ENCODE results near the gene SLC15A1.

The SLC15A1 gene

DNA sequence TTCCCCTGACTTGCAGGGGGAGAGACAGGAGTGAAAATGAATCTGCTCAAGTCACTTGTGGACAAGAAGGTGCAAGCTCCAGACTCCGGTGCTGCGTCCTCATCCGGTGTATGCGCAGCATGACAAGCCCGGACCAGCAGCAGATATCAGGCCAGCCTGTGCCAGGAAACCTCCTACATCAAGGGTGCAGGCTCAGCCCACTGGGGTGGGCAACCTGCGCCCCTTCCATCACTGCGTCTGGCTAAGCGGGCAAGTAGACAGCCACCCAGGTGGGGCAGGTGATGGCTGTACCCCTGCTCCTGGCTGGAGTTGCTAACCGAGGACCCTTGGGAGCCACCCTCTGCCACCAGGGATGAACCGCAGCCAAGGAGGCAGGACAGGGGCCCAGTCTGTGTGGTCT is 32.9 kb upstream of the SLC15A1 start:
- H3K4me1 ChIP-seq (ENCODE audit: low read length), result no peaks in the 10 kb centered on the region
- H3K27ac ChIP-seq (ENCODE audit: low read length), result no peak overlapping the region
- TF ChIP-seq, protein P1, sequence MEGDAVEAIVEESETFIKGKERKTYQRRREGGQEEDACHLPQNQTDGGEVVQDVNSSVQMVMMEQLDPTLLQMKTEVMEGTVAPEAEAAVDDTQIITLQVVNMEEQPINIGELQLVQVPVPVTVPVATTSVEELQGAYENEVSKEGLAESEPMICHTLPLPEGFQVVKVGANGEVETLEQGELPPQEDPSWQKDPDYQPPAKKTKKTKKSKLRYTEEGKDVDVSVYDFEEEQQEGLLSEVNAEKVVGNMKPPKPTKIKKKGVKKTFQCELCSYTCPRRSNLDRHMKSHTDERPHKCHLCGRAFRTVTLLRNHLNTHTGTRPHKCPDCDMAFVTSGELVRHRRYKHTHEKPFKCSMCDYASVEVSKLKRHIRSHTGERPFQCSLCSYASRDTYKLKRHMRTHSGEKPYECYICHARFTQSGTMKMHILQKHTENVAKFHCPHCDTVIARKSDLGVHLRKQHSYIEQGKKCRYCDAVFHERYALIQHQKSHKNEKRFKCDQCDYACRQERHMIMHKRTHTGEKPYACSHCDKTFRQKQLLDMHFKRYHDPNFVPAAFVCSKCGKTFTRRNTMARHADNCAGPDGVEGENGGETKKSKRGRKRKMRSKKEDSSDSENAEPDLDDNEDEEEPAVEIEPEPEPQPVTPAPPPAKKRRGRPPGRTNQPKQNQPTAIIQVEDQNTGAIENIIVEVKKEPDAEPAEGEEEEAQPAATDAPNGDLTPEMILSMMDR (IDR thresholded peaks at IDR 0.05; ENCODE audit: low read length), result no peak
- no peak for DNase-seq
- H2AFZ ChIP-seq (ENCODE audit: low read length), result no peak overlapping the region
- H4K20me1 ChIP-seq (ENCODE audit: insufficient read depth, low read length), result no peaks in the 10 kb centered on the region
- H3K79me2 ChIP-seq (ENCODE audit: low read length), result no peaks in the 10 kb centered on the region
- H3K36me3 ChIP-seq (replicated peaks; ENCODE audit: insufficient read depth, low read length), result no peaks in the 10 kb centered on the region
- no peaks in the 10 kb centered on the region for H3K9me3 ChIP-seq (replicated peaks; ENCODE audit: insufficient read depth, low read length)
- no peak overlapping the region for H3K4me3 ChIP-seq (ENCODE audit: low read length)
- no peaks in the 10 kb centered on the region for H3F3A ChIP-seq (ENCODE audit: insufficient read depth, low read length)
- no peak overlapping the region for H3K9ac ChIP-seq (ENCODE audit: low read length)
- H3K4me2 ChIP-seq (ENCODE audit: low read depth, low read length), result no peak overlapping the region
- H3K27me3 ChIP-seq (replicated peaks; ENCODE audit: insufficient read depth, low read length), result no peaks in the 10 kb centered on the region
- no peaks in the 10 kb centered on the region for H3K9me2 ChIP-seq (replicated peaks; ENCODE audit: insufficient read depth, low read length)

DNA sequence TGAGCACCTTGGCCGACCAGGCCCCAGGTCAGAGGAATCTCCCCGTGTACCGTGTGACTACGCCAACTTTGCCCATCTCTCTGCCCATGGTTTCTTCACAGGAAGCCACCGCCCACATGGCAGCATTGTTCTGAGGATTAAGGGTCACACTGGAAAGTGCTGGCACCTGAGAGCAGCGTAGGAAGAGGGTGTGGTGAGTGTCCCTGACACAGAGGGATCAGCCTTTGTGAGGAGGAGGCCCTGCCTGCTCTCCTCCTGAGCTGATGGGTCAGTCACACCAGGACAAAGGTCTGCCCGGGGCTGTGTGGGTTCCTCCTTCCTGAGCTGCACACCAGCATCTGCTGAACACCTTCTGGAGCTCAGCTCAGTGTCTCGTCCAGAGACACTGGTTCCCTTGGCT is 32.2 kb upstream of the SLC15A1 start:
- Histone ChIP-seq H2AFZ (ENCODE audit: low read length) (no peak overlapping the region), H3K27ac (ENCODE audit: low read length) (no peak overlapping the region), H3K79me2 (ENCODE audit: low read length) (no peaks in the 10 kb centered on the region), H3K27me3 (replicated peaks; ENCODE audit: insufficient read depth, low read length) (no peaks in the 10 kb centered on the region), H3K4me3 (ENCODE audit: low read length) (no peak overlapping the region), H3K4me1 (ENCODE audit: low read length) (no peaks in the 10 kb centered on the region), H3K4me2 (ENCODE audit: low read depth, low read length) (no peak overlapping the region), H3K9ac (ENCODE audit: low read length) (no peak overlapping the region), H3K9me3 (replicated peaks; ENCODE audit: insufficient read depth, low read length) (no peaks in the 10 kb centered on the region), H3K9me2 (replicated peaks; ENCODE audit: insufficient read depth, low read length) (no peaks in the 10 kb centered on the region), H4K20me1 (ENCODE audit: insufficient read depth, low read length) (no peaks in the 10 kb centered on the region), H3F3A (ENCODE audit: insufficient read depth, low read length) (no peaks in the 10 kb centered on the region), H3K36me3 (replicated peaks; ENCODE audit: insufficient read depth, low read length) (no peaks in the 10 kb centered on the region)
- DNase-seq, result no peak
- TF ChIP-seq EZH2phosphoT487 (IDR thresholded peaks at IDR 0.05; ENCODE audit: low read length), result no peak
- no peak for TF ChIP-seq EZH2 (optimal IDR thresholded peaks at IDR 0.05; ENCODE audit: low read depth, low read length)
- TF ChIP-seq, protein P1 (IDR thresholded peaks at IDR 0.05; ENCODE audit: low read length), result no peak

DNA sequence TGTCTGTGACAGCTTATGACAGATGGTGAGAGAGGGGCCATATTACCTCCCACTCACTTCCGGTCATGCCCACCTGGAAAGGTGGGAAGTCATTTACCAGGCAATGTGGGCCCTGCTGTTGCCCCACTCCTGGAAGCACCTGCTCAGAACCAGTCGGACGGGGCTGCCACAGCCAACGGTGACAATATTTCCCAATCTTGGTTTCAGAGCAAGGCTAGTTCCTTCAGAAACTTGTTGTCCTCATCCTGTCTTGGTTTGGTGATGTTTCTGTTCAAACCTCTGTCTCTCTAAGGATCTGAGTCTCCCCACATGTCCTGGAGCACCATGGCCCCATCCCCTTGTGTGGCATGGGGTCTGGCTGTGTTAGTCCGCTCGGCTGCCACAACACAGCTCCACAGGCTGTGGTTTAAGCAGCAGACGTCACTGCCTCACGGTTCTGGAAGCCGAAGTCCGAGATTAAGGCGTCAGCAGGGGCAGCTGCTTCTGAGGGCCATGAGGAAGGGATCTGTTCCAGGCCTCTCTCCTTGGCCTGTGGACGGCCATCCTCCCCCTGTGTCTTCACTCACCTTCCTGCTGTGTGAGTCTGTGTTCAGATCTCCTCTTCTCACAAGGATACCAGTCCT is 31.5 kb upstream of the SLC15A1 start:
- no peaks in the 10 kb centered on the region for H3F3A ChIP-seq (ENCODE audit: insufficient read depth, low read length)
- H3K36me3 ChIP-seq (replicated peaks; ENCODE audit: insufficient read depth, low read length), result no peaks in the 10 kb centered on the region
- no peaks in the 10 kb centered on the region for H3K9me3 ChIP-seq (replicated peaks; ENCODE audit: insufficient read depth, low read length)
- TF ChIP-seq, protein P1 (IDR thresholded peaks at IDR 0.05; ENCODE audit: low read length), result no peak
- no peak for TF ChIP-seq EZH2phosphoT487 (IDR thresholded peaks at IDR 0.05; ENCODE audit: low read length)
- no peak for TF ChIP-seq EZH2 (optimal IDR thresholded peaks at IDR 0.05; ENCODE audit: low read depth, low read length)
- no peak overlapping the region for H3K4me2 ChIP-seq (ENCODE audit: low read depth, low read length)
- DNase-seq, result no peak
- no peaks in the 10 kb centered on the region for H3K4me1 ChIP-seq (ENCODE audit: low read length)
- H3K79me2 ChIP-seq (ENCODE audit: low read length), result no peaks in the 10 kb centered on the region
- no peaks in the 10 kb centered on the region for H3K27me3 ChIP-seq (replicated peaks; ENCODE audit: insufficient read depth, low read length)
- H3K4me3 ChIP-seq (ENCODE audit: low read length), result no peak overlapping the region
- no peak overlapping the region for H3K9ac ChIP-seq (ENCODE audit: low read length)
- H2AFZ ChIP-seq (ENCODE audit: low read length), result no peak overlapping the region
- H3K9me2 ChIP-seq (replicated peaks; ENCODE audit: insufficient read depth, low read length), result no peaks in the 10 kb centered on the region
- no peak overlapping the region for H3K27ac ChIP-seq (ENCODE audit: low read length)
- H4K20me1 ChIP-seq (ENCODE audit: insufficient read depth, low read length), result no peaks in the 10 kb centered on the region

Measured in MM.1S (cell line).